Measurements from ENCODE around the gene CCDC33.

DNA sequence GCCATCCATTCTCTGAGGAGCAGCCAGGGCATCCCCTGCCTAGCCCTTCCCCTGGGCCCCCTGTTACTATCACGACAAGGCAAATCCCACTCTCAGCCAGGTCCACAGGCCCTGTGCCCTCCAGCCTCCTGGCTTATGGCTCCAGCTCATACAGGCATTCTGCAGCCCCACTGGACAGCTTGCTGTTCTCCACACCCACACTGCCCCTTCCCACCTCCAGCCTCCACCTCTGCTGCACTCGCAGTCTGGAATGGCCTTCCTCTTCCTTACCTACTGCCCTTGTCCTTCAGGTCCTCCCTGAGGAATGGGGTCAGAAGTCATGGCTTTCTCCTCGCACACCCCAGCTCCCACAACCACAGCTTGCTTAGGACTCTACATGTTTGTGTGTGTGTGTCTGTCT lies 40.4 kb downstream of the CCDC33 start:
- TF ChIP-seq, protein P1, sequence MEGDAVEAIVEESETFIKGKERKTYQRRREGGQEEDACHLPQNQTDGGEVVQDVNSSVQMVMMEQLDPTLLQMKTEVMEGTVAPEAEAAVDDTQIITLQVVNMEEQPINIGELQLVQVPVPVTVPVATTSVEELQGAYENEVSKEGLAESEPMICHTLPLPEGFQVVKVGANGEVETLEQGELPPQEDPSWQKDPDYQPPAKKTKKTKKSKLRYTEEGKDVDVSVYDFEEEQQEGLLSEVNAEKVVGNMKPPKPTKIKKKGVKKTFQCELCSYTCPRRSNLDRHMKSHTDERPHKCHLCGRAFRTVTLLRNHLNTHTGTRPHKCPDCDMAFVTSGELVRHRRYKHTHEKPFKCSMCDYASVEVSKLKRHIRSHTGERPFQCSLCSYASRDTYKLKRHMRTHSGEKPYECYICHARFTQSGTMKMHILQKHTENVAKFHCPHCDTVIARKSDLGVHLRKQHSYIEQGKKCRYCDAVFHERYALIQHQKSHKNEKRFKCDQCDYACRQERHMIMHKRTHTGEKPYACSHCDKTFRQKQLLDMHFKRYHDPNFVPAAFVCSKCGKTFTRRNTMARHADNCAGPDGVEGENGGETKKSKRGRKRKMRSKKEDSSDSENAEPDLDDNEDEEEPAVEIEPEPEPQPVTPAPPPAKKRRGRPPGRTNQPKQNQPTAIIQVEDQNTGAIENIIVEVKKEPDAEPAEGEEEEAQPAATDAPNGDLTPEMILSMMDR (conservative IDR thresholded peaks at IDR 0.05; ENCODE audit: low read depth in 2 of 2) = no peak
- TF ChIP-seq CREB1 (CRISPR knock-in tag; IDR thresholded peaks at IDR 0.05; ENCODE audit: low read depth) (no peak), POLR2AphosphoS5 (IDR thresholded peaks at IDR 0.05; ENCODE audit: low read depth) (no peak), EZH2phosphoT487 (IDR thresholded peaks at IDR 0.05; ENCODE audit: unreplicated experiment) (no peak), EZH2 (IDR thresholded peaks at IDR 0.05; ENCODE audit: low read depth, unreplicated experiment) (no peak)
- TF ChIP-seq, protein P2, sequence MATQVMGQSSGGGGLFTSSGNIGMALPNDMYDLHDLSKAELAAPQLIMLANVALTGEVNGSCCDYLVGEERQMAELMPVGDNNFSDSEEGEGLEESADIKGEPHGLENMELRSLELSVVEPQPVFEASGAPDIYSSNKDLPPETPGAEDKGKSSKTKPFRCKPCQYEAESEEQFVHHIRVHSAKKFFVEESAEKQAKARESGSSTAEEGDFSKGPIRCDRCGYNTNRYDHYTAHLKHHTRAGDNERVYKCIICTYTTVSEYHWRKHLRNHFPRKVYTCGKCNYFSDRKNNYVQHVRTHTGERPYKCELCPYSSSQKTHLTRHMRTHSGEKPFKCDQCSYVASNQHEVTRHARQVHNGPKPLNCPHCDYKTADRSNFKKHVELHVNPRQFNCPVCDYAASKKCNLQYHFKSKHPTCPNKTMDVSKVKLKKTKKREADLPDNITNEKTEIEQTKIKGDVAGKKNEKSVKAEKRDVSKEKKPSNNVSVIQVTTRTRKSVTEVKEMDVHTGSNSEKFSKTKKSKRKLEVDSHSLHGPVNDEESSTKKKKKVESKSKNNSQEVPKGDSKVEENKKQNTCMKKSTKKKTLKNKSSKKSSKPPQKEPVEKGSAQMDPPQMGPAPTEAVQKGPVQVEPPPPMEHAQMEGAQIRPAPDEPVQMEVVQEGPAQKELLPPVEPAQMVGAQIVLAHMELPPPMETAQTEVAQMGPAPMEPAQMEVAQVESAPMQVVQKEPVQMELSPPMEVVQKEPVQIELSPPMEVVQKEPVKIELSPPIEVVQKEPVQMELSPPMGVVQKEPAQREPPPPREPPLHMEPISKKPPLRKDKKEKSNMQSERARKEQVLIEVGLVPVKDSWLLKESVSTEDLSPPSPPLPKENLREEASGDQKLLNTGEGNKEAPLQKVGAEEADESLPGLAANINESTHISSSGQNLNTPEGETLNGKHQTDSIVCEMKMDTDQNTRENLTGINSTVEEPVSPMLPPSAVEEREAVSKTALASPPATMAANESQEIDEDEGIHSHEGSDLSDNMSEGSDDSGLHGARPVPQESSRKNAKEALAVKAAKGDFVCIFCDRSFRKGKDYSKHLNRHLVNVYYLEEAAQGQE (IDR thresholded peaks at IDR 0.05; ENCODE audit: unreplicated experiment) = no peak
- TF ChIP-seq, protein P3, sequence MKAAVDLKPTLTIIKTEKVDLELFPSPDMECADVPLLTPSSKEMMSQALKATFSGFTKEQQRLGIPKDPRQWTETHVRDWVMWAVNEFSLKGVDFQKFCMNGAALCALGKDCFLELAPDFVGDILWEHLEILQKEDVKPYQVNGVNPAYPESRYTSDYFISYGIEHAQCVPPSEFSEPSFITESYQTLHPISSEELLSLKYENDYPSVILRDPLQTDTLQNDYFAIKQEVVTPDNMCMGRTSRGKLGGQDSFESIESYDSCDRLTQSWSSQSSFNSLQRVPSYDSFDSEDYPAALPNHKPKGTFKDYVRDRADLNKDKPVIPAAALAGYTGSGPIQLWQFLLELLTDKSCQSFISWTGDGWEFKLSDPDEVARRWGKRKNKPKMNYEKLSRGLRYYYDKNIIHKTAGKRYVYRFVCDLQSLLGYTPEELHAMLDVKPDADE (IDR thresholded peaks at IDR 0.05) = no peak

Data from GM23338 (cell line).